Naive thymus-derived CD4-positive, alpha-beta T cell (primary cell): ENCODE results near the gene KLHL41. TPM values are rescaled to one million over a fixed set of nuclear protein-coding genes. Genes with fewer than 3 reads are reported as not detected.

Source experiments
- ATAC-seq: fragments of 150-1000 bp; cut with Tn5 transposase; 2 replicates; pipeline ENCODE4 v1.10.0; 2021; ENCODE audit warnings: mild to moderate bottlenecking, moderate library complexity
- CTCF ChIA-PET: fragments of 350-600 bp; sonication (Branson Sonifier 250); formaldehyde crosslinking; loops from one replicate; lab custom pipeline; 2021; ENCODE audit warnings: antibody characterized with exemption; lab: Charles Lee
- POLR2A ChIA-PET: fragments of 350-600 bp; sonication (Branson Sonifier 250); formaldehyde crosslinking; loops from one replicate; lab custom pipeline; 2021; ENCODE audit warnings: antibody characterized with exemption, inconsistent platforms; lab: Charles Lee
- DNase-seq, 9 donors: peaks; one replicate each; pipeline versions ENCODE4 v3.0.0 to v3.0.0-alpha.2; 2020 to 2022; ENCODE audit warnings: mixed read lengths in 1 of 9
- H3K27ac ChIP-seq: one replicate; pipeline ENCODE4 v1.7.0; 2013; ENCODE audit warnings: mild to moderate bottlenecking, low read depth, low read length, moderate library complexity
- H3K27me3 ChIP-seq, 2 donors: one replicate each; pipeline ENCODE4 v1.7.0; 2013; ENCODE audit warnings: low read length in 2 of 2, mild to moderate bottlenecking in 2 of 2, moderate library complexity in 2 of 2; ENCODE audit not compliant: control insufficient read depth in 2 of 2, insufficient read depth in 2 of 2
- H3K36me3 ChIP-seq, 3 experiments: 1 replicate in 2 of 3; 2 replicates in 1 of 3; pipeline ENCODE4 v1.7.0; 2013; ENCODE audit warnings: low read length in 3 of 3, mild to moderate bottlenecking in 3 of 3, moderate library complexity in 1 of 3; ENCODE audit not compliant: insufficient read depth in 3 of 3, control insufficient read depth in 2 of 3
- H3K4me1 ChIP-seq, 2 donors: one replicate each; pipeline ENCODE4 v1.7.0; 2013; ENCODE audit warnings: low read length in 2 of 2, mild to moderate bottlenecking in 2 of 2, moderate library complexity in 1 of 2; ENCODE audit not compliant: control insufficient read depth in 2 of 2, insufficient read depth in 2 of 2
- H3K4me3 ChIP-seq: 2 replicates; pipeline ENCODE4 v1.7.0; 2013; ENCODE audit warnings: mild to moderate bottlenecking, low read length
- H3K9me3 ChIP-seq, 3 experiments: 1 replicate in 2 of 3; 2 replicates in 1 of 3; pipeline ENCODE4 v1.7.0; 2013; ENCODE audit warnings: low read length in 3 of 3; ENCODE audit not compliant: control insufficient read depth in 2 of 3
- H3K27ac Mint-ChIP-seq, 9 donors: one replicate each; pipeline ENCODE4 v1.8.0; 2020 to 2022; ENCODE audit warnings: mixed read lengths in 9 of 9, mild to moderate bottlenecking in 8 of 9, moderate library complexity in 5 of 9, inconsistent platforms in 2 of 9
- H3K27me3 Mint-ChIP-seq, 5 donors: one replicate each; pipeline ENCODE4 v1.8.0; 2021 to 2022; ENCODE audit warnings: mixed read lengths in 5 of 5, mild to moderate bottlenecking in 1 of 5
- H3K36me3 Mint-ChIP-seq, 5 donors: one replicate each; pipeline ENCODE4 v1.8.0; 2020 to 2022; ENCODE audit warnings: mixed read lengths in 5 of 5, mild to moderate bottlenecking in 3 of 5, inconsistent platforms in 1 of 5
- H3K4me1 Mint-ChIP-seq, 7 donors: one replicate each; pipeline ENCODE4 v1.8.0; 2020 to 2022; ENCODE audit warnings: mixed read lengths in 7 of 7, mild to moderate bottlenecking in 3 of 7, inconsistent platforms in 1 of 7
- H3K4me3 Mint-ChIP-seq, 10 donors: one replicate each; pipeline ENCODE4 v1.8.0; 2020 to 2022; ENCODE audit warnings: mild to moderate bottlenecking in 10 of 10, mixed read lengths in 10 of 10, moderate library complexity in 6 of 10, inconsistent platforms in 2 of 10
- H3K9me3 Mint-ChIP-seq, 11 donors: one replicate each; pipeline ENCODE4 v1.8.0; 2020 to 2022; ENCODE audit warnings: mixed read lengths in 11 of 11, mild to moderate bottlenecking in 4 of 11, inconsistent platforms in 1 of 11, moderate library complexity in 1 of 11
- intact Hi-C, 2 donors: fragments of 100-400 bp; cut with micrococcal nuclease; formaldehyde crosslinking; loops; one replicate each; pipeline ENCODE4 v1.15.1; 2023
- polyA plus RNA-seq, 2 donors: library from polyadenylated mRNA; unstranded; fragments of 300-500 nt; fragmentation: Illumina TruSeq; gene quantifications; one replicate each; pipeline ENCODE4 v1.2.3, GENCODE V29; 2021
- total RNA-seq, 6 experiments: library from RNA in 5 of 6; stranded (reverse) in 5 of 6; gene quantifications; 1 replicate in 5 of 6; 2 replicates in 1 of 6; pipeline ENCODE4 v1.2.3 and lab custom pipeline; 2021 to 2026

The KLHL41 gene
- total and polyA plus RNA-seq, 7 experiments from 2014 or later, result 0.20 to 1.1 (median 0.46) TPM; not detected in 3

DNA sequence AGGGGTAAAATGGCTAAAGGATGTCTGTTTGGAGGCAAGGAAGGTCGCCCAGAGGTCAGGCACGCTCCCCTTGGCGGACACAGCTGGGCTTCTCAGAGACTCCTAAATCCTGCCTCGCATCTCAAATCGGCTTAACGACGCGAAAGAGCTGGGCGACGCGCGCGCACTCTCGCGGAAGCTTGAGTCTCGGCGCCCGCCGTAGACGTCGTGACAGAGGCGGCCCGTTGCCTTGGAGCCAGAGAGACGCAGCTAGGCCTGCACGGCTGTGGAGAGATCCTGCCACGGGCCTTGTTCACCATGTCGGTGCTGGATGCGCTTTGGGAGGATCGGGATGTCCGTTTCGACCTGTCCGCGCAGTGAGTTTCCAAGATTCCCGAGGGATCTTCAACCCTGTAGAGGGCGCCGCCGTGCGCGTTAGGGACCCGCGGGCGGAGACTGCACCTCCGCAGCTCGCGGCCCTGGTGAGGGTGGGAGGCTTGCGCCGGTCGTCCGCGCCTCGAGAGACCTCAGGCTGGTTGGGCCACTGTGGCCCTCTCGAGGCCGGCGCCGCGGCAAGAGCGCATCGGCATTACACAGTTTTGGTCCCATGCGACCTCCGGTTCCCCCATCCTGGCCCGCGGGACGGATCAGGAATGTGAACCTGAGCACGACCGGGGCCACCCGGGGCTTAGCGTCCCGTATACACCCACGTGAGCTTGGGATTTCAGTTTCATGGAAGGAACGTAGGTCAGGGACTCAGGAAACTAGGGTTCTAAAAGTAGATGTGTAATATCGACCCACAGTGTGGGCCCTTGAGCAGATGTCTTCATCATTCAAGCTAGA, 30.0 kb upstream of the KLHL41 start, which contains the start of gene BBS5:
Gene BBS5, plus strand, starts transcription at position 238 of the 822 bp plus-strand sequence. Its CDS starts 60 bp downstream, at position 298.
- peak within 1 kb of the TSS; percentile 49 for H3K27ac ChIP-seq
- Mint-ChIP-seq H3K9me3 (no peaks in the 10 kb centered on the region), H3K4me1 (peaks cover 12 to 30% (median 22%) of the 10 kb centered on the region in 7 donors), H3K36me3 (peaks cover 0 to 16% (median 8%) of the 10 kb centered on the region in 5 donors), H3K27me3 (no peaks in the 10 kb centered on the region), H3K27ac (peak within 1 kb of the TSS; percentile 37 to 86 (median 69)), H3K4me3 (peak within 1 kb of the TSS; percentile 89 to 96 (median 92))
- intact Hi-C loops, result loop anchor here (1.0 to 10.0 kb wide), 11 partner anchors 48 to 1449 kb away; partner anchors contain the start of genes CFAP210 (in 2 of the 2), FASTKD1 (in 2 of the 2), GORASP2 (in 2 of the 2) and PHOSPHO2 (in 2 of the 2)
- peaks cover 0 to 12% (median 0%) of the 10 kb centered on the region in 3 experiments for H3K36me3 ChIP-seq
- peak; percentile 55 to 78 (median 74) for DNase-seq
- POLR2A ChIA-PET, result interaction anchor here (0.5 to 1.3 kb wide), 6 partner anchors 8 to 401 kb away, joined by 3 to 8 read pairs (median 3); partner anchors contain the start of gene FASTKD1
- H3K4me1 ChIP-seq, result peaks cover 0 to 3% of the 10 kb centered on the region in 2 donors
- H3K4me3 ChIP-seq, result peak within 1 kb of the TSS; percentile 87
- H3K27me3 ChIP-seq, result no peaks in the 10 kb centered on the region
- no peaks in the 10 kb centered on the region for H3K9me3 ChIP-seq
- peak; percentile 93 for ATAC-seq
- CTCF ChIA-PET, result interaction anchor here (0.6 to 1.0 kb wide), 3 partner anchors 9 to 403 kb away, joined by 3 to 4 read pairs (median 4); no protein-coding TSS in a partner anchor

DNA sequence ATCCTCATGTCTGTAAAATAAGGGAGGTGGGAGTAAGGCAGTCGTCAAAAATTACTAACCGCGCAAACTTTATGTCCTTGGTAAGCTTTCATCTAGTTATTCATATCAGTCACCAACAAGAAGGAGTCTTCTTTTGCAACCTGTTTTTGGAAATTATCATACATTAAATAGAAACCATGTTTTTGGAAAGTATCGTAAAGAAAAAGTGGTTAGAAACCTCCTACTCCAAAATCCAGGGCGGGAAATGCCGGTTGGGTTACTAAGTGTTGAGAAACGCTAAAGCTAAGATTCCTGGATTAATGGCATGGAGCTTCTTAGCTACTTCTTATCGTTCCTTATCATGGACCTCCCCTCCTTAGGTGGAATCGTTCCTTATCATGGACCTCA, 29.4 kb upstream of the KLHL41 start:
- Mint-ChIP-seq H3K27me3 (no peaks in the 10 kb centered on the region), H3K9me3 (no peaks in the 10 kb centered on the region), H3K4me3 (peak overlapping the region; percentile 89 to 96 (median 92)), H3K27ac (peak overlapping the region in 4 of 9 donors; percentile 8 to 84 (median 28)), H3K4me1 (peaks cover 12 to 30% (median 22%) of the 10 kb centered on the region in 7 donors), H3K36me3 (peaks cover 0 to 22% (median 12%) of the 10 kb centered on the region in 5 donors)
- CTCF ChIA-PET, result interaction anchor here (0.6 kb wide), 1 partner anchor 403 kb away, joined by 3 read pairs; no protein-coding TSS in a partner anchor
- Histone ChIP-seq H3K4me1 (peaks cover 0 to 3% of the 10 kb centered on the region in 2 donors), H3K9me3 (no peaks in the 10 kb centered on the region), H3K27ac (peak overlapping the region; percentile 49), H3K27me3 (no peaks in the 10 kb centered on the region), H3K36me3 (peaks cover 0 to 12% (median 0%) of the 10 kb centered on the region in 3 experiments), H3K4me3 (peak overlapping the region; percentile 87)
- DNase-seq (no peak), ATAC-seq (no peak)
- intact Hi-C loops, result loop anchor here in 1 of 2 donors (5.0 kb wide), 1 partner anchor 202 kb away; no protein-coding TSS in a partner anchor
- POLR2A ChIA-PET, result interaction anchor here (1.0 to 1.3 kb wide), 2 partner anchors 8 to 11 kb away, joined by 3 to 8 read pairs; no protein-coding TSS in a partner anchor

DNA sequence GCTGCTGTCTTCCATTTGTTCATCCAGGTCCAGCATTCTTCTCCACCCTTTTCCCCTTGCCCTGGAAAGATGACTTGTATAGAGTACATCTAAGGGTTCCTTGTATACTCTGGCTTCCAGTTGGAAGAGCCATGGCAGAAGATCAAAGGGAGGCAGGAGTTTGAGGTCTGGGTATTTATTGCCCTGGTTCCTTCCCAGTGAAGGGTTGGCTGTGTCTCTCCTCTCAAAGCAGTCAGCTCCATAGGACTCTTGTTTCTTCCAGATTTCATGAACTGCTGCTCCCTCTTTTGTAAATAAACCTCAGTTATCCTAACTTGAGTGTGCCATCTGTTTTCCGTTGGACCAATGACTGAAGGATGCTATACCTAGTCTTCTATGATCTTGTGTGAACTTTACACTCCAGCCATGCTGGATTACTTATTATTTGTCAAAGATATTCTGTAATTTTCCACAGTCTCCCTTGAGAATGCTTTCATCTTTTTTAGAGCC, 23.8 kb upstream of the KLHL41 start:
- Mint-ChIP-seq H3K27me3 (no peaks in the 10 kb centered on the region), H3K4me1 (peaks cover 0 to 14% (median 6%) of the 10 kb centered on the region in 7 donors), H3K4me3 (no peak overlapping the region), H3K27ac (no peak overlapping the region), H3K9me3 (no peaks in the 10 kb centered on the region), H3K36me3 (peaks cover 0 to 35% (median 20%) of the 10 kb centered on the region in 5 donors)
- Histone ChIP-seq H3K4me1 (no peaks in the 10 kb centered on the region), H3K27ac (no peak overlapping the region), H3K27me3 (no peaks in the 10 kb centered on the region), H3K36me3 (peaks cover 0 to 8% (median 0%) of the 10 kb centered on the region in 3 experiments), H3K4me3 (no peak overlapping the region), H3K9me3 (no peaks in the 10 kb centered on the region)
- ChIA-PET CTCF (no interaction called here), POLR2A (no interaction called here)
- intact Hi-C loops, result no loop called here
- no peak for ATAC-seq
- no peak for DNase-seq

DNA sequence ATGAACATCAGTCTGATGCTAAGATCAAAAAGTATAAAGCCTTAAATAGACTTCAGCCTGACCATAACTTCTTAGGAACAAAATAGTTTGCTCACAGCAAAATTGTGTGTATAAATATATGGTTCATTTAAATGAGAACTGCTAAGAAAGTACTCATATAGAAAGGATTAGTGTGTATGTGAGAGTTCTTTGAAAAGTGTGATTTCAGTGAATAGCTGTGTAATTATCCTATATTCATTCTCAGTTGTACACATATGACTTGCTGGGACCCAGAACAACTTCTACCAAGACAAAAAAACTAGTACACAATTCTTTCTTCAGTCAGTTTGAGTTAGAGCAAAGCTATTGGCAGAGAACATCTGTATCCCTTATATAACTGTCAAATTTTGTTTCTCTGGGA, 23.0 kb upstream of the KLHL41 start:
- Histone ChIP-seq H3K36me3 (peaks cover 0 to 8% (median 0%) of the 10 kb centered on the region in 3 experiments), H3K4me1 (no peaks in the 10 kb centered on the region), H3K27me3 (no peaks in the 10 kb centered on the region), H3K4me3 (no peak overlapping the region), H3K9me3 (no peaks in the 10 kb centered on the region), H3K27ac (no peak overlapping the region)
- Mint-ChIP-seq H3K36me3 (peaks cover 0 to 38% (median 25%) of the 10 kb centered on the region in 5 donors), H3K27me3 (no peaks in the 10 kb centered on the region), H3K4me1 (peaks cover 0 to 6% (median under 1%) of the 10 kb centered on the region in 7 donors), H3K4me3 (no peak overlapping the region), H3K9me3 (no peaks in the 10 kb centered on the region), H3K27ac (peak overlapping the region in 1 of 9 donors; percentile 37)
- ATAC-seq, result no peak
- DNase-seq, result no peak
- POLR2A ChIA-PET, result no interaction called here
- CTCF ChIA-PET, result no interaction called here
- intact Hi-C loops, result no loop called here

DNA sequence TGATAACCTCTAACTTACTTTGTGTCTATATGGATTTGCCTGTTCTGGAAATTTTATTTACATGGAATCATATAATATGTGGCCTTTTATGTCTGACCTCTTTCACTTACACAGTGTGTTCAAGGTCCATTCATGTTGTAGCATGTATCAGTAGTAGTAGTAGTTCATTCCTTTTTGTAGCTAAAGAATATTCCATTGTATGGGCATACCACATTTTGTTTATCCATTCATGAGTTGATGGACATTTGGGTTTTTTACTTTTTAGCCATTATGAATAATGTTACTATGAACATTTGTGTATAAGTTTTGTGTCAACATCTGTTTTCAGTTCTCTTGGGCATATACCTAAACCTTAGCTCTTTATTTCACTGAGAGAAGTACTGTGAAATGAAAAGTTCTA, 18.7 kb upstream of the KLHL41 start:
- Histone ChIP-seq H3K4me3 (no peak overlapping the region), H3K27me3 (no peaks in the 10 kb centered on the region), H3K9me3 (no peaks in the 10 kb centered on the region), H3K4me1 (no peaks in the 10 kb centered on the region), H3K27ac (no peak overlapping the region), H3K36me3 (no peaks in the 10 kb centered on the region)
- H3K27ac Mint-ChIP-seq, result no peak overlapping the region
- no peaks in the 10 kb centered on the region for H3K27me3 Mint-ChIP-seq
- DNase-seq, result no peak
- ChIA-PET POLR2A (no interaction called here), CTCF (no interaction called here)
- intact Hi-C loops, result no loop called here
- no peaks in the 10 kb centered on the region for H3K4me1 Mint-ChIP-seq
- peaks cover 0 to 20% (median 7%) of the 10 kb centered on the region in 5 donors for H3K36me3 Mint-ChIP-seq
- no peak overlapping the region for H3K4me3 Mint-ChIP-seq
- ATAC-seq, result no peak
- no peaks in the 10 kb centered on the region for H3K9me3 Mint-ChIP-seq

DNA sequence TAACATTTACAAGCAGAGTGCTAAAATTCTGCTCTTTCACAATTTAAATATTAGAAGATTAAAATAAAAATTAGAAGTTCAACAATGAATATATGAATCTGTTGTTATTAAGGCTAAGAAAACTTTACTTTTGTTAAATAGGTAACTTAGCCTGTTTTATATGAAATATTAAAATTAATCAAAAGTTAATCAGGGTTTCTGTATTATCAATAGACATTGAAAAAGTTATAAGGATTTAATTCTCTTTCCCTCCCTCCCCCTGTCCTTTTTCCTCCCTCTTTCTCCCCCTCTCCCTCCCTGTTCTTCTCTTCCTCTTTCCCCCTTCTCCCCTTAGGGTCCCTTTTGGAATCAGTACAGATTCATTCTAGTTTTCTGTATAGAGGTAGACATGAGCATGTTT, 18.1 kb upstream of the KLHL41 start:
- ATAC-seq (no peak), DNase-seq (no peak)
- no peaks in the 10 kb centered on the region for H3K27me3 Mint-ChIP-seq
- POLR2A ChIA-PET, result no interaction called here
- no peak overlapping the region for H3K27ac Mint-ChIP-seq
- Histone ChIP-seq H3K4me3 (no peak overlapping the region), H3K27me3 (no peaks in the 10 kb centered on the region), H3K36me3 (no peaks in the 10 kb centered on the region), H3K27ac (no peak overlapping the region), H3K9me3 (no peaks in the 10 kb centered on the region), H3K4me1 (no peaks in the 10 kb centered on the region)
- intact Hi-C loops, result no loop called here
- no peaks in the 10 kb centered on the region for H3K9me3 Mint-ChIP-seq
- CTCF ChIA-PET, result no interaction called here
- H3K36me3 Mint-ChIP-seq, result peaks cover 0 to 21% (median 4%) of the 10 kb centered on the region in 5 donors
- no peak overlapping the region for H3K4me3 Mint-ChIP-seq
- H3K4me1 Mint-ChIP-seq, result no peaks in the 10 kb centered on the region
